ENCODE data around the gene KRT34. TPM values are rescaled to one million over a fixed set of nuclear protein-coding genes. Genes with fewer than 3 reads are reported as not detected.

Gene KRT34
- polyA plus RNA-seq, 3 donors: not detected

GRCh38 chr17:41406205-41406604 is 24.1 kb upstream of the KRT34 start:
- intact Hi-C loops (cut with micrococcal nuclease): no loop called here

GRCh38 chr17:41404024-41404671 is 22.0 kb upstream of the KRT34 start:
- no peak overlapping the region for H3K4me3 Mint-ChIP-seq
- no peaks in the 10 kb centered on the region for H3K79me2 ChIP-seq (ENCODE audit: insufficient read depth, low read length)
- no peaks in the 10 kb centered on the region for H3K9me3 ChIP-seq (replicated peaks in 1 of 2; ENCODE audit: control insufficient read depth in 1 of 2, insufficient read depth in 1 of 2, low read length in 2 of 2)
- peak; percentile 17 to 66 (median 24) for DNase-seq
- H3K4me1 Mint-ChIP-seq: peaks cover 9% of the 10 kb centered on the region
- H2AFZ ChIP-seq (ENCODE audit: insufficient read depth, low read depth, low read length, poor library complexity, severe bottlenecking): no peak overlapping the region
- WGBS (ENCODE audit: insufficient coverage): 75% methylated on average over 5 of the region's 7 CpGs
- H3K9ac ChIP-seq (ENCODE audit: insufficient read depth, low read length, poor library complexity, severe bottlenecking): no peak overlapping the region
- peak overlapping the region in 2 of 7 donors; percentile 1 to 82 for H3K27ac Mint-ChIP-seq
- H3K4me2 ChIP-seq (replicated peaks; ENCODE audit: extremely low read depth, low read length, poor library complexity, severe bottlenecking): no peak overlapping the region
- H3K36me3 ChIP-seq (replicated peaks in 1 of 2; ENCODE audit: control insufficient read depth in 1 of 2, insufficient read depth in 2 of 2, low read length in 2 of 2): no peaks in the 10 kb centered on the region
- H3K4me3 ChIP-seq (replicated peaks in 1 of 3; ENCODE audit: low read depth in 2 of 3, low read length in 3 of 3): no peak overlapping the region
- no peak for TF ChIP-seq CTCF (IDR thresholded peaks at IDR 0.05)
- H3K36me3 Mint-ChIP-seq: no peaks in the 10 kb centered on the region
- intact Hi-C loops (cut with micrococcal nuclease): no loop called here
- peaks cover 3 to 8% (median 6%) of the 10 kb centered on the region in 3 donors for H3K27me3 Mint-ChIP-seq (ENCODE audit: low read depth in 3 of 3)
- no peaks in the 10 kb centered on the region for H4K20me1 ChIP-seq (ENCODE audit: insufficient read depth, low read length)
- peaks cover 0 to 6% of the 10 kb centered on the region in 2 donors for H3K4me1 ChIP-seq (ENCODE audit: control insufficient read depth in 1 of 2, insufficient read depth in 2 of 2, low read length in 2 of 2)
- H3K9me3 Mint-ChIP-seq: no peaks in the 10 kb centered on the region
- no peaks in the 10 kb centered on the region for H3K27me3 ChIP-seq (ENCODE audit: control insufficient read depth in 2 of 2, insufficient read depth in 2 of 2, low read length in 2 of 2)
- no peak overlapping the region for H3K27ac ChIP-seq (ENCODE audit: low read depth in 1 of 2, low read length in 2 of 2)

More at GRCh38 chr17:41406205-41406604, 24.1 kb upstream of the KRT34 start:
- Mint-ChIP-seq H3K27ac (no peak overlapping the region), H3K4me3 (no peak overlapping the region), H3K27me3 (ENCODE audit: low read depth in 3 of 3) (peaks cover 2 to 7% (median 6%) of the 10 kb centered on the region in 3 donors), H3K9me3 (no peaks in the 10 kb centered on the region), H3K4me1 (peaks cover 9% of the 10 kb centered on the region), H3K36me3 (no peaks in the 10 kb centered on the region)
- H3K36me3 ChIP-seq (replicated peaks in 1 of 2; ENCODE audit: control insufficient read depth in 1 of 2, insufficient read depth in 2 of 2, low read length in 2 of 2): no peaks in the 10 kb centered on the region
- DNase-seq: no peak
- H2AFZ ChIP-seq (ENCODE audit: insufficient read depth, low read depth, low read length, poor library complexity, severe bottlenecking): no peak overlapping the region
- H3K27me3 ChIP-seq (ENCODE audit: control insufficient read depth in 2 of 2, insufficient read depth in 2 of 2, low read length in 2 of 2): no peaks in the 10 kb centered on the region
- no peaks in the 10 kb centered on the region for H4K20me1 ChIP-seq (ENCODE audit: insufficient read depth, low read length)
- H3K79me2 ChIP-seq (ENCODE audit: insufficient read depth, low read length): no peaks in the 10 kb centered on the region
- H3K9ac ChIP-seq (ENCODE audit: insufficient read depth, low read length, poor library complexity, severe bottlenecking): no peak overlapping the region
- H3K27ac ChIP-seq (ENCODE audit: low read depth in 1 of 2, low read length in 2 of 2): no peak overlapping the region
- H3K4me1 ChIP-seq (ENCODE audit: control insufficient read depth in 1 of 2, insufficient read depth in 2 of 2, low read length in 2 of 2): peaks cover 0 to 6% of the 10 kb centered on the region in 2 donors
- H3K9me3 ChIP-seq (replicated peaks in 1 of 2; ENCODE audit: control insufficient read depth in 1 of 2, insufficient read depth in 1 of 2, low read length in 2 of 2): no peaks in the 10 kb centered on the region
- no peak for TF ChIP-seq CTCF (IDR thresholded peaks at IDR 0.05)
- no CpG with 5 or more reads among the region's 5 CpGs for WGBS (ENCODE audit: insufficient coverage)
- H3K4me2 ChIP-seq (replicated peaks; ENCODE audit: extremely low read depth, low read length, poor library complexity, severe bottlenecking): no peak overlapping the region
- H3K4me3 ChIP-seq (replicated peaks in 1 of 3; ENCODE audit: low read depth in 2 of 3, low read length in 3 of 3): no peak overlapping the region

All from CD14-positive monocyte (primary cell).